Tibial nerve (tissue), 3 donors: Measurements from ENCODE around the gene FGF6.

Experiments
- CTCF ChIP-seq, 5 experiments: fragments of 200-600 bp in 3 of 5; fragments of 450-650 bp in 2 of 5; sonication (generic) in 3 of 5; IDR thresholded peaks; one replicate each; pipeline ENCODE4 v1.5.1; 2016 to 2019; ENCODE audit warnings: antibody characterized with exemption in 5 of 5, mild to moderate bottlenecking in 3 of 5, moderate library complexity in 2 of 5
- POLR2A ChIP-seq, 2 donors: fragments of 450-650 bp; IDR thresholded peaks; one replicate each; pipeline ENCODE4 v1.6.1; 2017; ENCODE audit warnings: antibody characterized with exemption in 2 of 2, mild to moderate bottlenecking in 2 of 2, moderate library complexity in 2 of 2

GRCh38 chr12:4412056-4412455 is 33.6 kb downstream of the FGF6 start:
- TF ChIP-seq CTCF (IDR thresholded peaks at IDR 0.05), result no peak
- no peak for TF ChIP-seq POLR2A (IDR thresholded peaks at IDR 0.05)
